HEK293 (cell line): ENCODE results near the gene CSTPP1.

Source experiments
- CTCF ChIA-PET: fragments of 350-600 bp; formaldehyde crosslinking; extraction: SDS; loops from one replicate; lab custom pipeline; 2021; ENCODE audit warnings: antibody characterized with exemption; lab: Yijun Ruan, JAX
- POLR2A ChIA-PET: fragments of 300-600 bp; formaldehyde crosslinking; extraction: SDS; loops from one replicate; lab custom pipeline; 2020; ENCODE audit warnings: antibody characterized with exemption, inconsistent platforms; lab: Yijun Ruan, JAX
- H3K27ac ChIP-seq: fragments of 200-500 bp; sonication (Bioruptor generic); 2 replicates; pipeline ENCODE4 v1.5.1; 2014; ENCODE audit warnings: low read depth, low read length, control low read depth, inconsistent platforms; ENCODE audit errors: extremely low read depth
- H3K36me3 ChIP-seq, 2 experiments: fragments of 200-500 bp in 1 of 2; sonication (Bioruptor generic) in 1 of 2; 1 replicate in 1 of 2; 2 replicates in 1 of 2; pipeline ENCODE4 v1.5.1; 2014 to 2017; ENCODE audit warnings: inconsistent platforms in 2 of 2, low read length in 2 of 2; ENCODE audit not compliant: control insufficient read depth in 2 of 2, insufficient read depth in 1 of 2
- H3K4me1 ChIP-seq: fragments of 200-500 bp; sonication (Bioruptor generic); 2 replicates; pipeline ENCODE4 v1.5.1; 2014; ENCODE audit warnings: mild to moderate bottlenecking, low read length, inconsistent platforms; ENCODE audit not compliant: control insufficient read depth, insufficient read depth
- H3K4me3 ChIP-seq: 2 replicates; pipeline ENCODE4 v1.5.1; 2011; ENCODE audit warnings: low read depth, mild to moderate bottlenecking, control low read depth, low read length, moderate library complexity
- H3K9me3 ChIP-seq: fragments of 200-500 bp; sonication (Bioruptor generic); 2 replicates; pipeline ENCODE4 v1.5.1; 2014; ENCODE audit warnings: low read depth, low read length, inconsistent platforms; ENCODE audit not compliant: control insufficient read depth, insufficient read depth
- EGR2 ChIP-seq: fragments of 450-650 bp; formaldehyde crosslinking; IDR thresholded peaks from 2 replicates; pipeline ENCODE4 v1.5.1; 2016; ENCODE audit warnings: low read depth, missing biosample characterization, missing genetic modification characterization
- GLI2 ChIP-seq: fragments of 450-650 bp; formaldehyde crosslinking; IDR thresholded peaks from 2 replicates; pipeline ENCODE4; 2017; ENCODE audit warnings: missing biosample characterization, missing genetic modification characterization, low read depth, borderline replicate concordance
- HIC1 ChIP-seq: fragments of 450-650 bp; formaldehyde crosslinking; IDR thresholded peaks from 2 replicates; pipeline ENCODE4 v1.5.1; 2016; ENCODE audit warnings: missing biosample characterization, missing genetic modification characterization
- PRDM6 ChIP-seq: fragments of 450-650 bp; formaldehyde crosslinking; IDR thresholded peaks from 2 replicates; pipeline ENCODE4 v1.5.1; 2017; ENCODE audit warnings: missing biosample characterization, missing genetic modification characterization
- REPIN1 ChIP-seq: fragments of 450-650 bp; formaldehyde crosslinking; IDR thresholded peaks from 2 replicates; pipeline ENCODE4 v1.5.1; 2017; ENCODE audit warnings: missing biosample characterization, missing genetic modification characterization, low read depth
- ZBTB20 ChIP-seq: fragments of 450-650 bp; formaldehyde crosslinking; IDR thresholded peaks from 2 replicates; pipeline ENCODE4 v1.5.1; 2016; ENCODE audit warnings: missing biosample characterization, missing genetic modification characterization
- ZBTB21 ChIP-seq: fragments of 450-650 bp; formaldehyde crosslinking; IDR thresholded peaks from 2 replicates; pipeline ENCODE4 v1.5.1; 2017; ENCODE audit warnings: missing biosample characterization, missing genetic modification characterization
- ZBTB7A ChIP-seq: fragments of 450-650 bp; formaldehyde crosslinking; IDR thresholded peaks from 2 replicates; pipeline ENCODE4 v1.5.1; 2016; ENCODE audit warnings: low read depth, missing biosample characterization, missing genetic modification characterization
- ZFHX2 ChIP-seq: fragments of 450-650 bp; formaldehyde crosslinking; conservative IDR thresholded peaks from 2 replicates; pipeline ENCODE4 v1.5.1; 2016; ENCODE audit warnings: missing biosample characterization, missing genetic modification characterization
- ZNF155 ChIP-seq: fragments of 450-650 bp; formaldehyde crosslinking; IDR thresholded peaks from 2 replicates; pipeline ENCODE4 v1.5.1; 2016; ENCODE audit warnings: missing biosample characterization, missing genetic modification characterization
- ZNF169 ChIP-seq: fragments of 450-650 bp; formaldehyde crosslinking; IDR thresholded peaks from 2 replicates; pipeline ENCODE4 v1.5.1; 2016; ENCODE audit warnings: missing biosample characterization, missing genetic modification characterization
- ZNF175 ChIP-seq: fragments of 450-650 bp; formaldehyde crosslinking; IDR thresholded peaks from 2 replicates; pipeline ENCODE4 v1.5.1; 2016; ENCODE audit warnings: missing biosample characterization, missing genetic modification characterization
- ZNF18 ChIP-seq: fragments of 450-650 bp; formaldehyde crosslinking; IDR thresholded peaks from 2 replicates; pipeline ENCODE4 v1.5.1; 2016; ENCODE audit warnings: missing biosample characterization, missing genetic modification characterization
- ZNF184 ChIP-seq: fragments of 450-650 bp; IDR thresholded peaks from 2 replicates; pipeline ENCODE4 v1.5.1; 2018; ENCODE audit warnings: missing biosample characterization, mild to moderate bottlenecking, missing genetic modification characterization
- ZNF37A ChIP-seq: fragments of 450-650 bp; IDR thresholded peaks from 2 replicates; pipeline ENCODE4 v1.5.1; 2018; ENCODE audit warnings: missing biosample characterization, missing genetic modification characterization
- ZNF394 ChIP-seq: fragments of 450-650 bp; formaldehyde crosslinking; IDR thresholded peaks from 2 replicates; pipeline ENCODE4 v1.5.1; 2016; ENCODE audit warnings: missing biosample characterization, missing genetic modification characterization, mild to moderate bottlenecking, moderate library complexity, borderline replicate concordance
- ZNF449 ChIP-seq: fragments of 450-650 bp; formaldehyde crosslinking; IDR thresholded peaks from 2 replicates; pipeline ENCODE4 v1.5.1; 2017; ENCODE audit warnings: missing biosample characterization, mild to moderate bottlenecking, missing genetic modification characterization, moderate library complexity
- ZNF580 ChIP-seq: fragments of 450-650 bp; formaldehyde crosslinking; IDR thresholded peaks from 2 replicates; pipeline ENCODE4 v1.5.1; 2016; ENCODE audit warnings: missing biosample characterization, missing genetic modification characterization
- ZNF610 ChIP-seq: fragments of 450-650 bp; formaldehyde crosslinking; IDR thresholded peaks from 2 replicates; pipeline ENCODE4 v1.5.1; 2016; ENCODE audit warnings: missing biosample characterization, missing genetic modification characterization, borderline replicate concordance
- ZNF701 ChIP-seq: fragments of 450-650 bp; formaldehyde crosslinking; IDR thresholded peaks from 2 replicates; pipeline ENCODE4 v1.5.1; 2016; ENCODE audit warnings: missing biosample characterization, missing genetic modification characterization
- ZNF707 ChIP-seq: fragments of 450-650 bp; formaldehyde crosslinking; IDR thresholded peaks from 2 replicates; pipeline ENCODE4 v1.5.1; 2016; ENCODE audit warnings: missing biosample characterization, missing genetic modification characterization
- ZNF830 ChIP-seq: fragments of 450-650 bp; IDR thresholded peaks from 2 replicates; pipeline ENCODE4 v1.5.0; 2018; ENCODE audit warnings: missing biosample characterization, missing genetic modification characterization, low read depth, mild to moderate bottlenecking, moderate library complexity
- ZSCAN18 ChIP-seq: fragments of 450-650 bp; formaldehyde crosslinking; IDR thresholded peaks from 2 replicates; pipeline ENCODE4 v1.5.1; 2016; ENCODE audit warnings: missing biosample characterization, missing genetic modification characterization

The CSTPP1 gene

GRCh38 chr11:47156951-47157350, 220.4 kb downstream of the CSTPP1 start:
- POLR2A ChIA-PET, result no interaction called here
- Histone ChIP-seq H3K36me3 (peaks cover 0 to 34% of the 10 kb centered on the region in 2 experiments; a peak in 2 of 3 replicates), H3K9me3 (no peaks in the 10 kb centered on the region), H3K4me1 (no peaks in the 10 kb centered on the region), H3K4me3 (no peak overlapping the region), H3K27ac (no peak overlapping the region)
- CTCF ChIA-PET, result interaction anchor here (0.6 to 1.2 kb wide), 3 partner anchors 23 to 217 kb away, joined by 3 to 4 read pairs (median 4); no protein-coding TSS in a partner anchor
- TF ChIP-seq ZFHX2 (tag by site-specific recombination), result 0 out of 2 replicates have a peak, but pooled peaks have one; percentile 38
- TF ChIP-seq EGR2 (tag by site-specific recombination), result peak; percentile 44; the same call in 1 of the 2 replicates
- TF ChIP-seq ZNF610 (tag by site-specific recombination), result no peak

GRCh38 chr11:47157805-47158204, 221.2 kb downstream of the CSTPP1 start:
- Histone ChIP-seq H3K36me3 (peaks cover 0 to 43% of the 10 kb centered on the region in 2 experiments; a peak in 2 of 3 replicates), H3K4me1 (no peaks in the 10 kb centered on the region), H3K9me3 (no peaks in the 10 kb centered on the region), H3K4me3 (no peak overlapping the region), H3K27ac (no peak overlapping the region)
- CTCF ChIA-PET, result interaction anchor here (0.6 to 0.9 kb wide), 4 partner anchors 108 to 252 kb away, joined by 3 to 5 read pairs (median 3); no protein-coding TSS in a partner anchor
- POLR2A ChIA-PET, result no interaction called here
- TF ChIP-seq ZBTB20 (tag by site-specific recombination) (no peak), ZNF184 (tag by site-specific recombination) (no peak), HIC1 (no peak), ZBTB21 (tag by site-specific recombination) (no peak), GLI2 (tag by site-specific recombination) (no peak), ZNF37A (tag by site-specific recombination) (no peak), ZNF169 (tag by site-specific recombination) (no peak), PRDM6 (no peak), ZNF701 (tag by site-specific recombination) (no peak)

- peaks cover 0 to 47% of the 10 kb centered on the region in 2 experiments; a peak in 2 of 3 replicates for H3K36me3 ChIP-seq
- H3K4me1 ChIP-seq, result no peaks in the 10 kb centered on the region
- ChIA-PET CTCF (interaction anchor here (0.6 to 0.9 kb wide), 4 partner anchors 32 to 252 kb away, joined by 3 to 5 read pairs (median 3); no protein-coding TSS in a partner anchor), POLR2A (no interaction called here)
- no peaks in the 10 kb centered on the region for H3K9me3 ChIP-seq
- no peak overlapping the region for H3K27ac ChIP-seq
- no peak overlapping the region for H3K4me3 ChIP-seq
- TF ChIP-seq ZBTB21 (tag by site-specific recombination) (no peak), REPIN1 (tag by site-specific recombination) (no peak), ZNF580 (tag by site-specific recombination) (no peak), ZNF155 (no peak), ZNF394 (no peak), ZNF449 (tag by site-specific recombination) (no peak), ZNF18 (tag by site-specific recombination) (no peak), ZNF707 (tag by site-specific recombination) (no peak), ZSCAN18 (tag by site-specific recombination) (no peak), ZNF175 (tag by site-specific recombination) (no peak), ZNF830 (tag by site-specific recombination) (no peak), ZBTB7A (tag by site-specific recombination) (no peak)
Observed at GRCh38 chr11:47158242-47158641, 221.7 kb downstream of the CSTPP1 start.
